Mesothelial cell of epicardium (in vitro differentiated cells): ENCODE results near the gene FBXO7. TPM values are rescaled to one million over a fixed set of nuclear protein-coding genes. Genes with fewer than 3 reads are reported as not detected.

Source experiments
- DNase-seq, 2 experiments: peaks; one replicate each; pipeline ENCODE4 v3.0.0; 2021; ENCODE audit warnings: low spot score in 2 of 2; ENCODE audit not compliant: unreplicated experiment in 2 of 2
- H3K27ac Mint-ChIP-seq: 2 replicates; pipeline ENCODE4 v1.8.0; 2021; ENCODE audit warnings: mixed read lengths
- H3K27me3 Mint-ChIP-seq: 2 replicates; pipeline ENCODE4 v1.8.0; 2021; ENCODE audit warnings: low read depth, mixed read lengths
- H3K36me3 Mint-ChIP-seq: 2 replicates; pipeline ENCODE4 v1.8.0; 2021; ENCODE audit warnings: mixed read lengths
- H3K4me1 Mint-ChIP-seq: 2 replicates; pipeline ENCODE4 v1.8.0; 2021; ENCODE audit warnings: mixed read lengths
- H3K4me3 Mint-ChIP-seq: 2 replicates; pipeline ENCODE4 v1.8.0; 2021; ENCODE audit warnings: mild to moderate bottlenecking, moderate library complexity, mixed read lengths
- H3K9me3 Mint-ChIP-seq: 2 replicates; pipeline ENCODE4 v1.8.0; 2021; ENCODE audit warnings: mixed read lengths
- CTCF ChIP-seq: fragments of 200-600 bp; sonication (generic); IDR thresholded peaks from one replicate; pipeline ENCODE4 v1.5.0; 2021; ENCODE audit warnings: antibody characterized with exemption; ENCODE audit not compliant: unreplicated experiment
- total RNA-seq: library from RNA; stranded (reverse); gene quantifications from 3 replicates; pipeline ENCODE4 v1.2.1, GENCODE V29; 2021

FBXO7 gene
- total RNA-seq, 1 donor from 2014 or later = 86.7 TPM

GRCh38 chr22:32448980-32449379 is 25.6 kb upstream of the FBXO7 start:
- Mint-ChIP-seq H3K4me1 (no peaks in the 10 kb centered on the region), H3K27ac (no peak overlapping the region), H3K36me3 (no peaks in the 10 kb centered on the region), H3K4me3 (no peak overlapping the region), H3K27me3 (peaks cover 50% of the 10 kb centered on the region), H3K9me3 (no peaks in the 10 kb centered on the region)
- DNase-seq = no peak
- no peak for TF ChIP-seq CTCF

DNA sequence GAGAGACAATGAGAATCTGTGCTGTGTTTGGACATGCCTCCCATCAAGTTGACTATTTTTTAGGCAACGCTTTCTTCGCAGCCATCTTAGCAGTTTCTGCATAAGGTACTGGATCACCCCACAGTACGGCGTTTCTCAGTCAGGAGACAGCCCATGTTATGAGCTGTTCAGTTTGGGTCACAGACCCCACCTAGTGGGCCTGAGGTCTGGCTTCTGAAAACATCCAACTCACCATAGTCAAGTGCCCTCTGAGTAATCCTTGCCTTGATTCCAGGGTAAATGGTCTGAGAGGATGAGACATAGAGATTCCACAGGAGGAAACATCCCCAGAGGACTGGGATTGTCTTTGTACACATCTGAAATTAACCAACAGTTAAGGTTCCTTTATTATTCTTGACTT is 17.6 kb upstream of the FBXO7 start:
- Mint-ChIP-seq H3K27ac (no peak overlapping the region), H3K4me1 (no peaks in the 10 kb centered on the region), H3K27me3 (peaks cover 78% of the 10 kb centered on the region), H3K4me3 (no peak overlapping the region), H3K9me3 (no peaks in the 10 kb centered on the region), H3K36me3 (no peaks in the 10 kb centered on the region)
- no peak for DNase-seq
- TF ChIP-seq CTCF = no peak

DNA sequence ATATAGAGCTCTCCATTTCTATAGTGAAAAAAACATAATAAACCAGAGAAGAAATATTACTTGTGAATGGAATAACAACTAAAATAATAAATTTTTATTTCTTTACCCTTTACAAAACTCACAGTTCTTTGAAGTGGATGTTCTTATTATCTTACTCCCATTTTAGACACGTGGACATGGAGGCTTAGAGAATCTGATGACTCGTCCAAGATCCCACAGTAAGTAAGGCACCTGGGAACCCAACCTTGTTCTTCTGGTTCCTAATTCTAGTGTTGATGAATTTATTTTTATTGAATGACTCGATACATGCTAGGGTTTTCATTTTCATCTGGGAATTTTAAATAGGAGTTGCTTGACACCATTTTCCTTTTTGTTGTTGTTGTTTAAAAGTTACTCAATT is 12.2 kb upstream of the FBXO7 start:
- Mint-ChIP-seq H3K27ac (no peak overlapping the region), H3K4me3 (no peak overlapping the region), H3K27me3 (peaks cover 74% of the 10 kb centered on the region), H3K36me3 (no peaks in the 10 kb centered on the region), H3K9me3 (no peaks in the 10 kb centered on the region), H3K4me1 (no peaks in the 10 kb centered on the region)
- DNase-seq = no peak
- no peak for TF ChIP-seq CTCF

GRCh38 chr22:32465661-32466060 is 8.9 kb upstream of the FBXO7 start:
- no peaks in the 10 kb centered on the region for H3K36me3 Mint-ChIP-seq
- no peaks in the 10 kb centered on the region for H3K9me3 Mint-ChIP-seq
- H3K27me3 Mint-ChIP-seq = peaks cover 78% of the 10 kb centered on the region
- no peak for DNase-seq
- no peak overlapping the region for H3K27ac Mint-ChIP-seq
- no peak for TF ChIP-seq CTCF
- no peaks in the 10 kb centered on the region for H3K4me1 Mint-ChIP-seq
- H3K4me3 Mint-ChIP-seq = no peak overlapping the region

DNA sequence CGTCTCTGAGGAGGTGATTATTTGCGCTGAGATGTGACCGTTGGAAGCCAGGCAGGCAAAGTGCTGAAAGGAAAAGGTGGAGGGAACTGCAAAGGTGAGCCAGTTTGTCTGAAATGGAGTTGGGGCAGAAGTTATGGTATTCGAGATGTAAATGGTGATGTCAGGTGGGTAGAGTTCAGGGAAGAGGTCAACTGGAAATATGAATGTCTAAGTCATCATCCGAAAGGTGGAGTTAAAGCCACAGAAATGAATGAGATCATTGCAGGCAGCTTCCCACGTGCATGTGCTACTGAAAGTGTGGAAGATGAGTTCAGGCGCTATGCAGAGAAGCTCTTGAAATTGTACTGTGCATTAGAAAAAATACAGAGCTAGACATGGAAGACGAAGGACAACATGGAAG is 8.1 kb upstream of the FBXO7 start:
- no peak for DNase-seq
- H3K27me3 Mint-ChIP-seq = peaks cover 73% of the 10 kb centered on the region
- H3K9me3 Mint-ChIP-seq = no peaks in the 10 kb centered on the region
- H3K36me3 Mint-ChIP-seq = no peaks in the 10 kb centered on the region
- H3K4me3 Mint-ChIP-seq = no peak overlapping the region
- H3K4me1 Mint-ChIP-seq = no peaks in the 10 kb centered on the region
- H3K27ac Mint-ChIP-seq = no peak overlapping the region
- TF ChIP-seq CTCF = no peak

- H3K4me3 Mint-ChIP-seq = no peak overlapping the region
- no peak overlapping the region for H3K27ac Mint-ChIP-seq
- no peak for TF ChIP-seq CTCF
- no peak for DNase-seq
- no peaks in the 10 kb centered on the region for H3K9me3 Mint-ChIP-seq
- H3K36me3 Mint-ChIP-seq = no peaks in the 10 kb centered on the region
- H3K4me1 Mint-ChIP-seq = peaks cover 4% of the 10 kb centered on the region
- H3K27me3 Mint-ChIP-seq = peaks cover 49% of the 10 kb centered on the region
Measured at GRCh38 chr22:32469799-32470212, 4.8 kb upstream of the FBXO7 start.
